Measurements from ENCODE around the gene HDHD5.

- TF ChIP-seq MXD4 (CRISPR knock-in tag; IDR thresholded peaks at IDR 0.05), result no peak
- TF ChIP-seq TCF12 (IDR thresholded peaks at IDR 0.05), result no peak
- no peak for TF ChIP-seq TCF12 (CRISPR knock-in tag; IDR thresholded peaks at IDR 0.05)
- TF ChIP-seq ZNF781 (CRISPR knock-in tag; IDR thresholded peaks at IDR 0.05; ENCODE audit: borderline replicate concordance, not compliant biosample characterization), result no peak
- TF ChIP-seq ZNF776 (CRISPR knock-in tag; IDR thresholded peaks at IDR 0.05), result no peak
- TF ChIP-seq ZNF720 (CRISPR knock-in tag; IDR thresholded peaks at IDR 0.05), result no peak
- no peak for TF ChIP-seq MIXL1 (CRISPR knock-in tag; IDR thresholded peaks at IDR 0.05)
- no peak for TF ChIP-seq CTCF (CRISPR knock-in tag; IDR thresholded peaks at IDR 0.05)
- no peak for TF ChIP-seq POLR2A (IDR thresholded peaks at IDR 0.05; ENCODE audit: insufficient read depth in 1 of 2, low read depth in 2 of 2, low read length in 2 of 2)
Measured at GRCh38 chr22:17131686-17132085, 27.4 kb downstream of the HDHD5 start.

Data from HepG2 (cell line).